HG03039 (cell line): ENCODE measurements around the gene TUBA1A.
"Not testable (repeated sequence)": the region's sequence is repeated elsewhere in the genome, so short reads cannot be mapped to it uniquely, and the experiment has no call there.

Experiments used
- ATAC-seq: cut with Tn5 transposase; IDR thresholded peaks from one replicate; pipeline ENCODE4 v1.9.1; 2021; ENCODE audit warnings: mild to moderate bottlenecking, moderate library complexity; ENCODE audit not compliant: unreplicated experiment

The TUBA1A gene

DNA sequence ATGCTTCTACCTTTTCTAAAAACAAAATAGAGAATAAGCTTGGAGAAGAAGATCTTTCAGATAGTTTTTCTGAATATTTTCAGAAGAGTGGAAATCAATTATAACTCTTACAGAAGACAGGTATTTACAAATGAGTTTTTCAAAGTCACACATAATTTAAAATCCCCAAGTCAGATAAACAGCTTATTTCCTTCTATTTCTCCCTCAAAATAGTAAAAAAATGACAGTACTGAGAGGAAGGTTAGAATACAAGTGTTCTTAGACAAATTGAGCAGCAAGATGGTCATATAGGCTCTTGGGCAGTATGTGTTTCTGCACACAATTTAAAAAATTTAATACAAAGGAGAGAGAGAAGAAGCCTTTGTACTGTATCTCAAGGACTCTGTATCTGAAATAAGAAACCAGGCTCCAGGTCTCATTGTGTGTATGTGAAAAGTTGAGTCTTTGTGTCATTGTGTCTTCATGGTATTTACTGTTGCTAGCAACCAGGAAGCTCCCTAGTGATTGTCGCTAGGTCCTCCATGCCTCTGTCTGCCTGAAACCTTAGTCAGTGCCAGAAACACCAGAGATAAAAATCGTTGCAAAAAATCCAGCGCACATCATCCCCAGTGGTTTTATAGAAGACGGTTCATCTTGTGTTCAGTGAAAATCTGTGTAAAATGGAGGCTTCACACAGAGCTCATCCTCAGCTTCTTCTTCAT lies 12.9 kb upstream of the TUBA1A start:
- no peak for ATAC-seq

DNA sequence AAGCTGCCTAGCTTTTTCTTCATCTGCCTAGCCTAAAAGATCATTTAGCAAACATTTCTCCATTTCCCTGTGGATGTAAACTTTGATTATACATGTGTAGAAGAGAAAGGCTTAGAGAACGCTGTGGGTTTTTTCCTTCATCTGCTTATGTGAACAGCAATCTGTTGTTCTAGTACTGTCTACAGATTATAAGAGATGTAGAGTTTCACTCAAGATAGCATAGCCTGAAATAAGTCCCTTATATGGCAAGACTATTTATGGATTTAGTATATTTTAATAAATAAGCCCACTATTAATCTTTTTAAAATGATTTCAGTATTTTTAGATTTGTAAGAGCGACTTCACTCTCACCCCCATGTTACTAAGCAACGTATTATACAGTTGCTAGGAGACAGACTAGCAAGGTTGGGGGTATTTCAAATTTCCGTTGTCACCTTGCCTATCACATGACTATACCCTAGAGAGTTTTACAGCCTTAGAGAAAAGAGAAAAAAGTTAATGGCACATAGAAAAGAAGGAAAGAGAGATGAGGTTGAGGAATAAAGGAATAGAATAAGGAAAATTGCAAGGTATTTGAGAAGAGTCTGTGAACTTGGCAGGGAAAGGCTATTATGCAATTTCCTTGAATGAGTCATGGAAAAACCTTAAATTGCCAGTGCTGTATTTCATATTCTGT lies 12.2 kb upstream of the TUBA1A start:
- no peak for ATAC-seq

DNA sequence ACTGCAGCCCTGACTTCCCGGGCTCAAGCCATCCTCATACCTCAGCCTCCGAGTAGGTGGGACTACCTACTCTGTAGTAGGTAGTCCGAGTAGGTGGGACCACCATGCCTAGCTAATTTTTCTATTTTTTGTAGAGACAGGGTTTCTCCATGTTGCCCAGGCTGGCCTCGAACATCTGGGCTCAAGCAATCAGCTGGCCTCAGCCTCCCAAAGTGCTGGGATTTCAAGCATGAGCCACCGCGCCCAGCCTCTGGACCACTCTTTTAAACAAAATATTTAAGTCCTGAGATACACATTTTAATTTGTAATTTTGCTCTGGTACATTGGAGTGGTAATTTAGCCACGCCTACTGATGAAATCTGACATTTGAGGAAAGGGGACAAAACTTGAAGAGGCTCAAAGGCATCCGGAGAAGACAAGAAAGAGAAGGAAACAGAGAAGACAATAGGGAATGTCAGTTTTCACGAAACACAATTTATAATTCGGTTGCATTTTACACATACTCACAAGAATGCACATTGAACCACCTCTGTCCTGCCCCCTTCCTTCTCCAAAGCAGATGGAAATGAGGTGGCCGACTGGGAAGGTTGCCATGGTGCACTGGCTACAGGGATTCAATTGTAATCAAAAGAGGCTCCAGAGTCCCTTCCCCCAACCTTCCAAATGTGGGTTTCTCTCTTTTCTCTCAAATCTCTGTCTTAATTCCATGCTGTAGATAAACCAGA lies 9.7 kb upstream of the TUBA1A start:
- no peak for ATAC-seq

DNA sequence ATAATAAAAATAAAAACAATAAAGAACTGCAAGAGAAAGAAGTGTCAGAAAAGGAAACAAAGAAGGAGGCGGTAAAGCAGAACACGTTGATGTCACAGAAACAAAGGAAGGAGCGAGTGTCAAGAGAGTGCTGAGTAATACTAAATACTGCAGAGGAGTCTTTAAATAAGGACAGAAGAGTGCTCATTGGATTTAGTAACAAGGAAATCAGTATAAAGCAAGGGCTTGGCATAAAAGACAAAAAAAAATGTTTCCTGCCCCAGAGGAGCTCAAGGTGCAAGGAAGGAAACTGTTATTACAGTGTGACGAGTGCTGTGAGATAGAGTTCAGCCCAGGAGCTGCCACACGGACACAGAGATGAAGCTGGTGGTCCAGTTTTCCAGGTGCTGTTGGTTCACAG lies 8.4 kb upstream of the TUBA1A start:
- ATAC-seq = no peak

DNA sequence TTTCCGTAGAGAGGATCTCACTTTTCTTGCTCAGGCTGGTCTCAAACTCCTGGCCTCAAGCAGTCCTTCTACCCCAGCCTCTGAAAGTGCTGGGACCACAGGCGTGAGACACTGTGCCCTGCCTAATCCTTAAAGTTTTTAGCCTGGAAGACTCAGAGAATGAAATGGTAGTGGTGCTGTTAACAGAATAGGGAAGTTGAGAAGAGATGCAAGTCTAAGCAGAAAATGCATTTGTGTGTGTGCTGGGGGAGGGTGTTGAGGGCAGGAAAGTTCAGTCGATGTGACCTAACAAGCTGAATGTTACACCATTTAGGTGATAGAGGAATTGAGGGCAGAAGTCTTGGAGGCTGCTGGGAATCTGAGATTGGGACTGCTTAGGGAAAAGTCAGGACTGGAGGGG lies 6.9 kb upstream of the TUBA1A start:
- no peak for ATAC-seq

DNA sequence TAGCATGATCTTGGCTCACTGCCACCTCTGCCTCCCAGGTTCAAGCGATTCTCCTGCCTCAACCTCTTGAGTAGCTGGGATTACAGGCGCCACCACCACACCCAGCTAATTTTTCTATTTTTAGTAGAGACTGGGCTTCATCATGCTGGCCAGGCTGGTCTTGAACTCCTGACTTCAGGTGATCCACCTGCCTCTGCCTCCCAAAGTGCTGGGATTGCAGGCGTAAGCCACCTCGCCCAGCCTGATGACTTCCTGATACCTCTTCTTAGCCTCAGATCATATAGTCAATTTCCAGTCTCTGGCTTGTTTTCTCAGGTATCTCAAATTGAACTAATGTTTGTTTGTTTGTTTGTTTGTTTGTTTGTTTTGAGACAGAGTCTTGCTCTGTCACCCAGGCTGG lies 4.9 kb upstream of the TUBA1A start:
- ATAC-seq = not testable (repeated sequence)

DNA sequence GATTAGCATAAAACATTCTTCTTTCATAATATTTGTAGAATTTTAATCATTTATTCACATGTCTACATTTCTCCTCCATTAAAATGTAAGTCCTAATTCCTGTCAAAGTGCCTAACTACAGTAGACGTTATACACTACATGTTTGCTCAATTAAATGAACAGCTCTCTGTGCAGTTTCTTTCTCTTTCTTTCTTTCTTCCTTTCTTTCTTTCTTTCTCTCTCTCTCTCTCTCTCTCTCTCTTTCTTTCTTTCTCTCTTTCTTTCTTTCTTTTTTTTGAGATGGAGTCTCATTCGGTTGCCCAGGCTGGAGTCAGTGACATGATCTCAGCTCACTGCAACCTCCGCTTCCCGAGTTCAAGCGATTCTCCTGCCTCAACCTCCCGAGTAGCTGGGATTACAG lies 2.6 kb upstream of the TUBA1A start:
- ATAC-seq = not testable (repeated sequence)

DNA sequence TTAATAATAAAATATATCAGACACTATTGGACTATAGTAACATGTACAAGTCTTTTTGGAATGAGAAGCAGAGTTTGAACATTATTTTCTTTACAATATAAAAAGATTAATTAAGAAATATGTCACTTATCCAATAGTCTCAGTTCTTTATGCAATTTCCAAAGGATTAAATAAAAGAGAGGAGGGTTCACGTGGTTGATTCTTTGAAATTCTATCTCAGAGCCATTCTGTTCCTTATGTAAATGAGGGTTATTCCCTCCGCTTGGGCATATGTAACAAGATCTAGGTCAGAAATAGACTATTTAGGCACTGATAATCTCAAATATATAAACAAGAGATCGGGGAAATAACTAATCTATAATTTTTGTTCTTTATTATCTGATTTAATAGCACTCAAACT lies 2.1 kb upstream of the TUBA1A start:
- ATAC-seq = no peak

DNA sequence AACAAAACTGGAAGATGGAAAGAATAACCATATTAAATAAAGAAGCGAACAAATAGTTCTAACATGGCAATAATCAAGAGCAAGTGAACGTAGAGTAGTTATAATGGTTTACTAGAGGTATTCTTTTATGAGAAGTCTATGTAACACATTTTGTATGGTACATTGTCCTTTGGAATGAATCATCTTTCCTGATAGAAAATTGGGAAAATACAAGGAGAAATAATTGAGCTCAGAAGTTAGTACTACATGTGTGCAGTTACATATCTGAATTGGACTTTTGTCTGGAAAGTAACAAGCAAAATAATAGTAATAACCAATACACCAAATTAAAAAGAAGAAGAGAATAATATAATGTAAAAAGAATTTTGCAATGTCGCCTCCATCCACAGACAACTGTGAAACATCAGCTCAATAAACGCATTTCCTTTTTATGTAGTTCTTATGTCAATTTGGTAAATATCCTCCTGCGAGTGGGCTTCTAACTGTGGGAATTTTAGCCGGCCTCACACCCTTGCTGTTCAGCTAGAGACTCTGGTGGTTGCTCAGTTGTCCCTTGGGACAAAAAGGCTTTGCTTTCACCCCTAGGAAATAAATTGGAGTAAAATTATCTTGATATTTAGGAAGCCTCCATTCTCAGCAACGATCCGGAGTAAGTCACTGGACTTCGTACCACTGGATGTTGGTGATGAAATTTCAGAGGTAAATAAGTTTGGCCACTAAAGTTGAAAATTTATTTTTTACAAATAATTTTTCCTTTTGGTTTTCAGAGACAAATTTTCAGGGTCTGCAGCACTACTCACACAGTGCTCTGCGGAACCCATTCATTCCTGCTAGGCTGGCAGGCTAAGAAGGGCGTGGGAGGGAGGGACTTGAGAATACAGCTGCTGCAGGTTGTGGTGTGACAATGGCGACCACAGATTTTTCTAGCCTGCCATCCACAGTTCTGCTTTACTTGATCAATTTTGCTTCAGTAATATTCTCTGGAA lies 1.1 kb upstream of the TUBA1A start:
- ATAC-seq = no peak

DNA sequence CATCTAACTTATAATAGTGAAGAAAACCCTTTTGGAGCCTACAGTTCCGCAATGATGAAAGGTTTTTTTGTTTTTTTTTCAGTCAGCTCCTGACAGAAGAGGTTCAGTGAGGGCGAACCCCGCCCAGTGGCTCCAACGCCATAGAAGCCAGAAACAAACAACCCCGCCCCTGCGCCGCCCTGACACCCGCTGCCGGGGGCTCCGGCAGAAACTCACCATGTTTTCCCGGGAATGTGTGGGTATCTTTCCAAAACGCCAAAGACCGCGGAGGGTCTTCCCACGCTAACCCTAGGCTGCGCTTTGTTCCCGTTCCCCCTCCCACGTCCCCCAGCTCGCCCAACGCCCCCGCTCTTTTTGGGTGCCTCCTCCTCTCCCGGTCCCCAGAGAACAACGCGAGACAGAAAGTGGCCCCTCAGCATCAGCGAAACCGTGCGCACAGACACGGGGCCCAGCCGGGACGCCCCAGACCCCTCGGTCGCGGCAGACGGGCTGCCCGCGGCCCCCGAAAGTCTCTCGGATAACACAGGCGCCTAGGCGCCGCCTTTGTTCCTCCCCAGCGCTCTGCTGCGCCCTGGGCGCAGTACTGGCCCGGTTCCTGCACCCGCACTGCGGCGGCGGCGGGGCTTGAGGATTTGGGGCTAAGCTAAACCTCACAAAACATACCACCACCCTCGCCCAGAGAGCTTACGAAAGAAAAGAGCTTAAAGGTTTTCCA lies 522 bp downstream of the TUBA1A start:
- ATAC-seq = peak; percentile 40

DNA sequence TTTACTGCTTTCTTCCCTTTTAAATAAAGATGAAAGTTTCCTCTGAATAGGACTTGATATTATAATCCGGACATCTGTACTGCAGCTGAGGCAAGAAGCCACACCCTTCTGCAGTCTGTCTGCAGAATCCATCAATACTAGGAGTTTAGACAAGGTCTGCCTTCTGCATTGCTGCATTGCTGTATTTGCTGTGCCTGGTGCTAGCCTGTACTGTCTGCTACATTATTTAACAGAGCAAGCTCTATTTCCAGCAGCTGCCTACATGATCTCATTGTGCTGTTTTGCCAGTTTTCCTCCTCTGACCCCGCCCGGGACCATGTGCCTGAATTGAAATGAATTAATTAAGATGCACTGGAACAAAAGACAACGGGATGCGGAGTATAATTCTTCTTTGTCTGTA lies 1.7 kb downstream of the TUBA1A start:
- no peak for ATAC-seq

DNA sequence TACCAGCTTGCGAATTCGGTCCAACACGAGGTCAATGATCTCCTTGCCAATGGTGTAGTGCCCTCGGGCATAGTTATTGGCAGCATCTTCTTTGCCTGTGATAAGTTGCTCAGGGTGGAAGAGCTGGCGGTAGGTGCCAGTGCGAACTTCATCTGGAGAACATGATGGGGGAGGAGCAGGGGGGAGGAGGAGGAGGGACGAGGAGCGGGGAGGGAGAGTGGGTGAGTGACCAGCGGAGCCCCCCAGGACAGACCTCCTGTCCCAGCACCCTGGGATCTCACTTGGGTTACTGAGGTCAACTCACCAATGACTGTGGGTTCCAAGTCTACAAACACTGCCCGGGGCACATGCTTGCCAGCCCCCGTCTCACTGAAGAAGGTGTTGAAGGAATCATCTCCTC lies 2.6 kb downstream of the TUBA1A start:
- ATAC-seq = not testable (repeated sequence)

DNA sequence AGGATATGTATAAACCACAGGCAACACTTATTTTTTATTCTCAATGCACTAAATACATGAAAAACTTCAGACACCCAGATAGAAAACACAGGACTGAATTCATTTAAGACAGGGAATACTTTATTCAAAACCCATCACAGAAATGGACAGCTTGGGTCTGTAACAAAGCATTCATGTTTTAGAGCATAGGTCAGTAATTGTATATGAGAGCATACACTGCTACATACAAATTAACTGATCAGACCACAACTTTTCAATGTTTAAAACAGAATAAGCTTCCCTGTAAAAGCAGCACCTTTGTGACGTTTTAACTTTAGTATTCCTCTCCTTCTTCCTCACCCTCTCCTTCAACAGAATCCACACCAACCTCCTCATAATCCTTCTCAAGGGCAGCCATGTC lies 4.2 kb downstream of the TUBA1A start:
- ATAC-seq = not testable (repeated sequence)

DNA sequence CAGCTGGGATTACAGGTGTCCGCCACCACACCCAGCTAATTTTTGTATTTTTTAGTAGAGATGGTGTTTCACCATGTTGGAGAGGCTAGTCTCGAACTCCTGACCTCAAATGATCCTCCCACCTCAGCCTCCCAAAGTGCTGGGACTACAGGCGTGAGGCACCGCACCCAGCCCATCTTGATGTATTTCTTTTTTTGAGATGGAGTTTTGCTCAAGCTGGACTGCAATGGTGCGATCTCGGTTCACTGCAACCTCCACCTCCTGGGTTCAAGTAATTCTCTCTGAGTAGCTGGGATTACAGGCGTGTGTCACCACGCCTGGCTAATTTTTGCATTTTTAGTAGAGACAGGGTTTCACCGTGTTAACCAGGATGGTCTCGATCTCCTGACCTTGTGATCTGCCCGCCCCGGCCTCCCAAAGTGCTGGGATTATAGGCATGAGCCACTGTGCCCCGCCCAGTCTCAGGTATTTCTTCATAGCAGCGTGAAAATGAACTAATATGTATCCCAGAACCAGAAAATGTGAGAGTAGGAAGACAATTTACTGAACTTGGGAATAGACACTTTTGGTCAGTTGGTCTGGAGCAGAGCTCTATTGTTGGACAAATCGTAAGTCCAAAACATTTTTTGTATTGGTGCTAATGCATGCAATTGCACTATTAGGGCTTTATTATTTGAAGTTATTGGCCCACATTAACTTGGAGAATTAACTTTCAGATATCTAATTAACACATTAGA lies 5.5 kb downstream of the TUBA1A start:
- ATAC-seq = not testable (repeated sequence)

DNA sequence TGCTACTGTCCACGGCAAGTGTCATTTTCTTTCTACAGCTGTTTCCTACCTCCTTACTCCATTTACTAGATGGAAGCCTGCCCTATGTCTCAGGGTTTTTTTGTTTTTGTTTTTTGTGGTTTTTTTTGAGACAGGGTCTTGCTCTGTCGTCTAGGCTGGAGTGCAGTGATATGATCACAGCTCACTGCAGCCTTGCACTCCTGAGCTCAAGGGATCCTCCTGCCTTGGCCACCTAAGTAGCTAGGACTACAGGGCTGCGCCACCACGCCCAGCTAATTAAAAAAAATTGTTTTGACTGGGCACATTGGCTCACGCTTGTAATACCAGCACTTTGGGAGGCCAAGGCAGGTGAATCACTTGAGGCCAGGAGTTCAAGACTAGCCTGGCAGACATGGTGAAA lies 14.7 kb downstream of the TUBA1A start:
- no peak for ATAC-seq

DNA sequence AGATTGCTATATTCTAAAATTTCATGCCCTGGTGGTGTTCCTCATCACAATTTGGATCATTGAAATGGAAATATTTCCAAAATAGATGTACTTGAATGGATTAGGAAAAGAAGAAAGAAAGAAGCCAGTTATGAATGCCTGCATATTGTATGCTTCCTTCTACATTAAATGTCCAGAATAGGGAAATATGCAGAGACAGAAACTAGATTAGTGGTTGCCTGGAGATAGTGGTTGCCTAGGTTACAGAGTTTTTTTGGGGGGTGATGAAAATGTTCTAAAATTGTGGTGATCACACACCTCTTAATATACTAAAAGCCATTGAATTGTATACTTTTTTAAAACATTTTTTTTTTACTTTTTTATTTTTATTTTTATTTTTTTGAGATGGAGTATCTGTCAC lies 18.0 kb downstream of the TUBA1A start:
- no peak for ATAC-seq

DNA sequence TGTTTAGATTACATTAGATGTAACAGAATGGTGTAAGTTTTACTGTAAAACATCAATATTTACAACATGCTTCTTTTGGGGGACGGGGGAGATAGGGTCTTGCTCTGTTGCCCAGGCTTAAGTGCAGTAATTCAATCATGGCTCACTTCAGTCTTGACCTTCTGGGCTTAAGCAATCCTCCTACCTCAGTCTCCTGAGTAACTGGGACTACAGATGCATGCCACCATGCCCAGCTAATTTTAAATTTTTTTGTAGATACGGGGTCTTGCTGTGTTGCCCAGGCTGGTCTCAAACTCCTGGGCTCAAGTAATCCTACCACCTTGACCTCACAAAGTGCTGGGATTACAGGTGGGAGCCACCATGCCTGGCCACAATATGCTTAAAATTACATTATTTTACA lies 23.8 kb downstream of the TUBA1A start:
- no peak for ATAC-seq

DNA sequence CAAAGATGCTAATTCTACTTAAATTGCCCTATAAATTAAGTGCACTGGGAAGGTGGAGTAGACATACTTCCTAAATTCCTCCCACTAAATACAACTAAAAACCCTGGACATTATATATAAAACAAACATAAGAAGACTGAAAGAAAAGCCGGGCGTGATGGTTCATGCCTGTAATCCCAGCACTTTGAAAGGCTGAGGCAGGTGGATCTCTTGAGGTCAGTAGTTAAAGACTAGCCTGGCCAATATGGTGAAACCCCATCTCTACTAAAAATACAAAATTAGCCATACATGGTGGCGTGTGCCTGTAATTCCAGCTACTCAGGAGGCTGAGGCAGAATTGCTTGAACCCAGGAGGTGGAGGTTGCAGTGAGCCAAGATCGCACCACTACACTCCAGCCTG lies 27.0 kb downstream of the TUBA1A start:
- ATAC-seq = not testable (repeated sequence)

DNA sequence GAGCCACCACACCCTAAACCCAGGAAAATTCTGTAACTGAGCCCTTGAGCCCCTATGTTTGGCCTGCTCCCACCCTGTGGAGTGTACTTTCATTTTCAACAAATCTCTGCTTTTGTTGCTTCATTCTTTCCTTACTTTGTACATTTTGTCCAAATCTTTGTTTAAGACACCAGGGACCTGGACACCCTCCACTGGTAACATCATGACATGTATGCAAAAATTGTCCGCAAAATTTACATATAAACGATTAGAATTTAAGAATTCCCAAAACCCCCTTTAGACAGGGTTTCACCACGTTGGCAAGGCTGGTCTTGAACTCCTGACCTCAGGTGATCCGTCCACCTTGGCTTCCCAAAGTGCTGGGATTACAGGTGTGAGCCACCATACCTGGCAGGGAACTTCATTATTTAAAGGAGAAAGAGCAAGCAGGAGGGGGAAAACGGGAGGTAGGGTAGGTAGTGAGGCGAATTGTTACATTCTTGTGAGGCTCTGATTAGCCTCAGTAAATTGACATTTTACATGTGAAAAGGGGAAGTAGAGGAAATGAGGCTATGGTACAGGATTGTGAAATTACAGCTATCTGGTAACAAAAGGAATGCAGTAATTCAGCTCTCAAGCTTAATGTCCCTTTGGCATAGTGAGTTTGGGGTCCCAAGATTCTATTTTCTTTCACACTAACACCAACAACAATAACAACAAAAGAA lies 27.6 kb downstream of the TUBA1A start:
- no peak for ATAC-seq
